Mesodermal cell (in vitro differentiated cells): ENCODE measurements around the gene XRCC2.
"Not testable (repeated sequence)": the region's sequence is repeated elsewhere in the genome, so short reads cannot be mapped to it uniquely, and the experiment has no call there.

Source experiments
- H3K27ac ChIP-seq: 2 replicates; pipeline ENCODE4 v1.7.0; 2013; ENCODE audit warnings: mild to moderate bottlenecking, low read depth, low read length, moderate library complexity; ENCODE audit not compliant: severe bottlenecking
- H3K36me3 ChIP-seq: 2 replicates; pipeline ENCODE4 v1.7.1; 2013; ENCODE audit warnings: mild to moderate bottlenecking, low read length, moderate library complexity; ENCODE audit not compliant: control insufficient read depth, insufficient read depth
- H3K4me1 ChIP-seq: one replicate; pipeline ENCODE4 v1.7.1; 2013; ENCODE audit warnings: mild to moderate bottlenecking, low read length; ENCODE audit not compliant: insufficient read depth, control insufficient read depth, poor library complexity, severe bottlenecking
- H3K4me3 ChIP-seq: 2 replicates; pipeline ENCODE4 v1.7.0; 2013; ENCODE audit warnings: low read length, control low read depth, mild to moderate bottlenecking; ENCODE audit not compliant: insufficient read depth, poor library complexity, severe bottlenecking; ENCODE audit errors: extremely low read depth
- H3K9me3 ChIP-seq: 2 replicates; pipeline ENCODE4 v1.7.1; 2013; ENCODE audit warnings: mild to moderate bottlenecking, low read length, moderate library complexity; ENCODE audit not compliant: control insufficient read depth
- WGBS, 2 experiments: methylation state at CpG; one replicate each; pipeline ENCODE4 v1.1.5; 2013; ENCODE audit warnings: missing lambda C conversion rate in 2 of 2; ENCODE audit not compliant: insufficient coverage in 2 of 2; 5-methylcytosine and 5-hydroxymethylcytosine counted together

XRCC2 gene

DNA sequence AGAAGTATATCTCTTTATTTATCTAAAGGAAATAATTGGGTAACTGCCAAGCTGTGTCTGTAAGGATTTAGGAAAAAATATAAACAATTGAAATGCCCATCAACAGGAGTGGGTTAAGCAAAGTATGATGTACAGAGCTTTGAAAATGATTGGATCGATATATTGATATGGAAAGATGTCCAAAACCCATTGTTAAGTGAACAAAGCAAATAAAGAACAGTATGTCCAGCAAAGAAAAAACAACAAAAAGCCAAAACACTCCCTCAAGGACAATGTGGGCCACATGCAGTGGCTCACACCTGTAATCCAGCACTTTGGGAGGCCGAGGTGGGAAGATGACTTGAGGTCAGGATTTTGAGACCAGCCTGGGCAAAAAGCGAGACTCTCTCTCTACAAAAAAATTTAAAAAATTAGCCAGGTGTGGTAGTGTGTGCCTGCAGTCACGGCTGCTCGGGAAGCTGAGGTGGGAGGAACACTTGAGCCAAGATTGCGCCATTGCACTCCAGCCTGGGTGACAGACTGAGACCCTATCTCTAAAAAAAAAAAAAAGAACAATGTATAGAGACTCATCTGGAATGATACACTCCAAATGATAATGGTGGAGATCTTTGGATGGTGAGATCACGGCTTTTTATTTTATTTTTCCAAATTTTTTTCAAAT is 37.9 kb downstream of the XRCC2 start:
- 80% methylated on average over 1 of the region's 7 CpGs; no CpG with 5 or more reads in 1 of the 2 experiments for WGBS, 2 experiments
- no peaks in the 10 kb centered on the region for H3K4me1 ChIP-seq
- H3K9me3 ChIP-seq = no peaks in the 10 kb centered on the region
- H3K36me3 ChIP-seq = no peaks in the 10 kb centered on the region
- no peak overlapping the region for H3K27ac ChIP-seq
- no peak overlapping the region for H3K4me3 ChIP-seq

DNA sequence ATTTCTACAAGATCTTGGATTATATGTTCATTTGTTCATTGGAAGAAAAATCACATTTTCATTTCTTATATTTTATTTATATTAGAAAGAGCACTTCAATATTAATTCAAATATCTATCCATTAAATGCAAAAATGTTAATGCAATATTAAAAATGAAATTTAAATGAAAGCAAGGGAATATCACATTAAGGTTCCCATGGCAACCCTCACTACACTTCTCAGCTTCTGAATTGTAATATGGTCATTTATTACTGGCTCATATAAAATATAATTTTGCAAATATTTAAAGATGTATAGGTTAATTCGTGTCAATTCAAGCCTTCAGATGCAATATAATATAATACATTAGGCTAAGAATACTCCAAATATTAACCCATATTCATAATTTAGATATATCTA is 38.8 kb downstream of the XRCC2 start:
- H3K4me3 ChIP-seq = no peak overlapping the region
- H3K4me1 ChIP-seq = no peaks in the 10 kb centered on the region
- H3K36me3 ChIP-seq = no peaks in the 10 kb centered on the region
- H3K9me3 ChIP-seq = no peaks in the 10 kb centered on the region
- WGBS, 2 experiments = no CpG with 5 or more reads among the region's 1 CpG
- no peak overlapping the region for H3K27ac ChIP-seq

DNA sequence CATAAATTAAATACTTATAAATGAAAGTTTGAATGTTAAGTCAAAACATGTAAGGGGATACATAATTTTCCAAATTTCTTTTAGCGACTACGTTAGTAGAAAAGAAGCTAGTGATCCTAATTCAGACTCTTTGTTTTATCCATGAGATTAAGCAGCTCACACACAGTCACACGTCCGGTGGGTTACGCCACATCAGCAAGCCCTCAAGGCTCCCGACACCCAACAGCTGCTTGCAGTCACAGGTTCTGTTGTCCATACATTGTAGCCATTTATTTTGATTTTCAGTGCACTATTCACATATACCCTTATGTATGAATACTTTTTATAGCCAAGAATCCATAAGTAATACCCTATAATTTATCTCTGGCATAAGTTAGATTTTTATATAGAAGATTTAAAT is 39.5 kb downstream of the XRCC2 start:
- no peak overlapping the region for H3K27ac ChIP-seq
- H3K36me3 ChIP-seq = no peaks in the 10 kb centered on the region
- no peak overlapping the region for H3K4me3 ChIP-seq
- H3K9me3 ChIP-seq = no peaks in the 10 kb centered on the region
- H3K4me1 ChIP-seq = no peaks in the 10 kb centered on the region
- WGBS, 2 experiments = 98% methylated on average over 6 of the region's 6 CpGs

DNA sequence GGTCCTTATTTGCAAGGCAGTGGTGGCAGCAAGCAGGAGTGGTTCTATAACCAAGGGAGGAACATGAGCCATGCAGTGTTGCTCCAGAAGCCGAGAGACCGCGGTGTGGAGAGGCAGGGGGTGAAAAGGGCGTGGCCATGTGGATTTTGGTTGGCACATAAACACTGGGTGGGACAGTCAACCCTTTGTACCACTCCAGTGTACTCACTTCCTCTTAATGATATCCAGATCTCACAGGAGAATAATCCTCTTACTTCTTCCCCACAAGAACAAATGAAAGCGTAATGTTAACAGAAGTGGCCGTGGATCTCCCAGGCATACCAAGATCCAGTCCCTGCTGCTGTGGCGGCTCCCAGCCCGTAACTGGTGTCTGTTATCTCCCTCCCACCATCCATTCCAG is 42.4 kb downstream of the XRCC2 start:
- 90 to 95% methylated on average over 4 to 8 of the region's 8 CpGs for WGBS, 2 experiments
- Histone ChIP-seq H3K4me1 (no peaks in the 10 kb centered on the region), H3K9me3 (no peaks in the 10 kb centered on the region), H3K27ac (no peak overlapping the region), H3K4me3 (no peak overlapping the region), H3K36me3 (no peaks in the 10 kb centered on the region)

DNA sequence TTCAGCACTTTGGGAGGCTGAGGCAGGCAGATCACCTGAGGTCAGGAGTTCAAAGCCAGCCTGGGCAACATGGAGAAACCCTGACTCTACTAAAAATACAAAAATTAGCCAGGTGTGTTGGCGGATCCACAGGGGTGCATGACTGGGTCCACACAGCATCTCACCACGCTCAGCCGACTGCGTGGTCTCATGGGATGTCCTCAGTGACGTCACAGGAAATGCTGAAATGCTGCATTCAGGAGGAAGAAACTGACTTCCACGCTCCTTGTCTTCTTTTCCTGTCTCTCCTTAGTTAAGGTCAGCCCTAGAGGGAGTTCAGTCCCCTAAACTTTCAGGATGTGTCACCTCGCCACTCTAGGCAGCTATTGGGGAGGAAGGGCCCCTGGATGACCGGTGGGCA is 42.9 kb downstream of the XRCC2 start:
- WGBS, 2 experiments = 83 to 95% methylated on average over 7 to 8 of the region's 8 CpGs

DNA sequence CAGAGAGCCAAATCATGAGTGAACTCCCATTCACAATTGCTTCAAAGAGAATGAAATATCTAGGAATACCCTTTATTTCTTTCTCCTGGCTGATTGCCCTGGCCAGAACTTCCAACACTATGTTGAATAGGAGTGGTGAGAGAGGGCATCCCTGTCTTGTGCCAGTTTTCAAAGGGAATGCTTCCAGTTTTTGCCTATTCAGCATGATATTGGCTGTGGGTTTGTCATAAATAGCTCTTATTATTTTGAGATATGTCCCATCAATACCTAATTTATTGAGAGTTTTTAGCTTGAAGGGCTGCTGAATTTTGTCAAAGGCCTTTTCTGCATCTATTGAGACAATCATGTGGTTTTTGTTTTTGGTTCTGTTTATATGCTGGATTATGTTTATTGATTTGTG is 47.2 kb downstream of the XRCC2 start:
- H3K9me3 ChIP-seq, H3K4me3 ChIP-seq, H3K4me1 ChIP-seq, H3K27ac ChIP-seq, H3K36me3 ChIP-seq: not testable (repeated sequence)

More for the DNA sequence above, 42.9 kb downstream of the XRCC2 start:
- Histone ChIP-seq H3K4me3 (no peak overlapping the region), H3K9me3 (no peaks in the 10 kb centered on the region), H3K4me1 (no peaks in the 10 kb centered on the region), H3K27ac (no peak overlapping the region), H3K36me3 (no peaks in the 10 kb centered on the region)

DNA sequence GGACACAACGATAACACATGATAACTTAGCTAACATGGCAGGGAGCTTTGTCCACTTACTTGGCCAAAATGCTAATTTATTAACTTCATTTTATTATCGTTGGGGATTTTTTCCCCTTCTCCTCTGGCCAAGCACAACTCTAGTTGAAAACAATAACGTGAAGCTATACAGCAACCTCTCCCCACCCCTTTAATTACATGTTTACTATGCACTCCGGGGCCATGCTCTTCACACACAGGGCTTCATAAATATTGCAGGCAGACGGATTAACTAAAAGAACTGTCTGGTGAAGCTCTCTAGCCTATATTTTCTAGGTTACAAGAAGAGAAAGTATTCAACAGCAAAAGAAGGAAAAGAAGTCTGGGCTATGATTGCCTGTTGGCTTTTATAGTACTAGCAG is 51.7 kb downstream of the XRCC2 start:
- Histone ChIP-seq H3K4me3 (no peak overlapping the region), H3K27ac (no peak overlapping the region), H3K4me1 (no peaks in the 10 kb centered on the region), H3K36me3 (no peaks in the 10 kb centered on the region), H3K9me3 (no peaks in the 10 kb centered on the region)
- WGBS, 2 experiments = 81 to 88% methylated on average over 4 to 5 of the region's 5 CpGs

DNA sequence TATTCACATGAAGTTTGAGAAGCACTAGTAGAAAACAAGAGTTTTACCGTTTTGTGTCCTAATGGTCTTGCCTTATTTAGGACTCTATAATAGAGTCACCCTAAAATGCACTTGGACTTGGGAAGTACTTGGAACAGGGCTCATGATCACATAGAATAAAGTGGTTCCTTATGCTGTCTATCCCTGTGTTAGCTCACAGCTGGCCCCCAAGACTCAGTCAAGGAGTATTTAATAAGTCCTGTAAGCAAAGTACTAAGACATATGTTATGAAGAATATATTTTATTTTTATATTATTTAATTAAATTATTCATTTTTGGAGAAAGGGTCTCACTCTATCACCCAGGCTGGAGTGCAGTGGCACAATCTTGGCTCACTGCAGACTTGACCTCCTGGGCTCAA is 54.5 kb downstream of the XRCC2 start:
- Histone ChIP-seq H3K27ac (no peak overlapping the region), H3K4me3 (no peak overlapping the region), H3K36me3 (no peaks in the 10 kb centered on the region), H3K9me3 (no peaks in the 10 kb centered on the region), H3K4me1 (peaks cover 3% of the 10 kb centered on the region)
- WGBS, 2 experiments = 88 to 100% methylated on average over 1 of the region's 1 CpG

DNA sequence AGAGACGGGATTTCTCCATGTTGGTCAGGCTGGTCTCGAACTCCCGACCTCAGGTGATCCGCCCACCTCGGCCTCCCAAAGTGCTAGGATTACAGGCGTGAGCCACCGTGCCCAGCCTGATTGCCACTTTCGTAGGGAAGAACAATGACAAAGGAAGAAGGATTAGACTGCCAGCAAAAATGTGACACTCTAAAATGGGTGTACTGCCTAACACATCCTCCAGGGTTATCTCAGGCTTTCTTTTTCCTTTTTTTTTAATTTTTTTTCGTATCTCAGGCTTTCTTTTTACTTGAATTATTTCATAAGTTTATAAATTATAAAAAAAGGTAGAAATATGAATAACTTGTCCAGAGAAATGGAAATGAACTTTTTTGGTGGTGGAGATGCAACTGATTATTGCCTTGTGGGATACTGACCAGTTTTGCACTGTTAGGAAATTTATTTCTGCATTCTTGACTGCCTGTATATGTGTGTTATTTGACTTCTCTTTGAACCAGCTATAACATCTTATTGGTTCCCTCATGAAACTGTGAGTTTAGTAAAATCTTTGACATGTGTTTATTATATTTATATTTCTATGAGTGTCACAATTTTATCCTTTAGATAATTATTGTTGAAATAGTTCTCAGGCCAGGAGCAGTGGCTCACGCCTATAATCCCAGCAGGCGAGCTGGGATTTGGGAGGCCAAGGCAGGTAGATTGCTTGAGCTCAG is 56.8 kb downstream of the XRCC2 start:
- 93 to 96% methylated on average over 5 of the region's 11 CpGs for WGBS, 2 experiments
- H3K4me1 ChIP-seq = peaks cover 3% of the 10 kb centered on the region

DNA sequence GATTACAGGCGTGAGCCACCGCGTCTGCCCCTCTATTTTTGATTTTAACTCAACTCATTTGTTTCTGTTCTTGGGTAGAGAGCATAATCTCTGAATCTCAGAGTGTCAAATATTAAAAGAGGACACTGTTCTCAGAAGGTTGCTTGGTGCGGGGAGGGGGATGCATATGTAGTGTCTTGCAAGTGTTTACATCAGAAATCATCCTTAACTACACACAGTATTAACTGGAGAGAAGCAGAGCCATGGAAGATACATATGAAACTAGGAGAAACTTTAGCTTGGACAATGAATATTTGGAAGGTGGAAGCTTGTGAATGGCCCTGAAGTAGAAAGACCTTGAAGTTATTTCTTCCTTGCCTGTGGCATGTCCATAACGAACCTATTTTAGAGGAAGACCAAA is 57.5 kb downstream of the XRCC2 start:
- WGBS, 2 experiments = 83 to 100% methylated on average over 1 to 2 of the region's 5 CpGs
- Histone ChIP-seq H3K9me3 (no peaks in the 10 kb centered on the region), H3K4me1 (peaks cover 3% of the 10 kb centered on the region), H3K27ac (no peak overlapping the region), H3K36me3 (no peaks in the 10 kb centered on the region), H3K4me3 (no peak overlapping the region)

More for the DNA sequence above, 56.8 kb downstream of the XRCC2 start:
- Histone ChIP-seq H3K36me3 (no peaks in the 10 kb centered on the region), H3K4me3 (no peak overlapping the region), H3K27ac (no peak overlapping the region), H3K9me3 (no peaks in the 10 kb centered on the region)

DNA sequence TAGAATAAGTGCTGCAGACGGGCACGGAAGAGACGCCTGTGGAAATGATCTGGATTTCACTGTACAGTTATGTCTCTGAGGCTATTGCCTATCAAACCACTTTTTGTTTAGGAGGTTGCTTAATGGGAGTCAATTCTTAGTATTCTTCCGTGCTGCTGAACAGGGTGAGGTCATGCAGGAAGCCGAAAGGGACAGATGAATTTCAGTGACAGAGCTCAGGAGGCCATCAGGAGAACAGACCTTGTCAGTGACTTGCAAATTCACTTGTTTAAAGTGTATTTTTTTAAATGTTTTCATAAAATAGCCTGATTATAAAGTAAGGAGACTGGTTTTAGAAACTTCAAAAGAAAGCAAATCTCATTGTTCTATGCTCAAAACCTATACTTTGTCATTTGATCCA is 58.9 kb downstream of the XRCC2 start:
- 89 to 90% methylated on average over 3 to 5 of the region's 5 CpGs for WGBS, 2 experiments
- Histone ChIP-seq H3K9me3 (peaks cover 3% of the 10 kb centered on the region), H3K27ac (no peak overlapping the region), H3K36me3 (no peaks in the 10 kb centered on the region), H3K4me3 (no peak overlapping the region), H3K4me1 (peaks cover 3% of the 10 kb centered on the region)
